NCI-H187 treated with DMSO at 0.1 percent for 48 hours (cell line): ENCODE data around the gene WDFY2.
"Not testable (repeated sequence)": the region's sequence is repeated elsewhere in the genome, so short reads cannot be mapped to it uniquely, and the experiment has no call there.

Experiments
- DNase-seq: peaks from one replicate; lab custom pipeline; 2025; lab: John Stamatoyannopoulos, UW

WDFY2 gene

GRCh38 chr13:51632591-51633362, 48.5 kb downstream of the WDFY2 start:
- no peak for DNase-seq

- no peak for DNase-seq
Observed at GRCh38 chr13:51635137-51635878, 51.0 kb downstream of the WDFY2 start.

GRCh38 chr13:51636349-51636890, 52.2 kb downstream of the WDFY2 start:
- DNase-seq: no peak

- DNase-seq: no peak
Observed at GRCh38 chr13:51637852-51638215, 53.6 kb downstream of the WDFY2 start.

- no peak for DNase-seq
Observed at GRCh38 chr13:51638216-51638871, 54.1 kb downstream of the WDFY2 start.

- no peak for DNase-seq
Observed at GRCh38 chr13:51639171-51639570, 54.9 kb downstream of the WDFY2 start.

- DNase-seq: not testable (repeated sequence)
Observed at GRCh38 chr13:51640696-51641095, 56.4 kb downstream of the WDFY2 start.

GRCh38 chr13:51643105-51643881, 59.0 kb downstream of the WDFY2 start:
- no peak for DNase-seq

GRCh38 chr13:51643882-51644281, 59.6 kb downstream of the WDFY2 start:
- no peak for DNase-seq

GRCh38 chr13:51644654-51645053, 60.4 kb downstream of the WDFY2 start:
- DNase-seq: no peak

- no peak for DNase-seq
Observed at GRCh38 chr13:51645154-51645650, 60.9 kb downstream of the WDFY2 start.

- DNase-seq: no peak
Observed at GRCh38 chr13:51645761-51646670, 61.8 kb downstream of the WDFY2 start.

- DNase-seq: no peak
Observed at GRCh38 chr13:51647067-51647466, 62.8 kb downstream of the WDFY2 start.

- DNase-seq: not testable (repeated sequence)
Observed at GRCh38 chr13:51652193-51652592, 67.9 kb downstream of the WDFY2 start.

- no peak for DNase-seq
Observed at GRCh38 chr13:51659276-51660127, 75.2 kb downstream of the WDFY2 start.

GRCh38 chr13:51660813-51661212, 76.6 kb downstream of the WDFY2 start:
- DNase-seq: no peak

GRCh38 chr13:51663973-51664957, 80.0 kb downstream of the WDFY2 start:
- DNase-seq: no peak

GRCh38 chr13:51665456-51665855, 81.2 kb downstream of the WDFY2 start:
- DNase-seq: no peak
